ENCODE measurements around the gene PRMT5.

Gene PRMT5

GRCh38 chr14:22872833-22873520 lies 56.2 kb downstream of the PRMT5 start:
- in situ Hi-C loops (cut with HindIII; ENCODE audit: low sequenced_read_pairs) = no loop called here
- no peak for DNase-seq (ENCODE audit: low read depth)

GRCh38 chr14:22872033-22872832 lies 56.9 kb downstream of the PRMT5 start:
- H3K4me3 ChIP-seq (ENCODE audit: low read depth, low read length) = peak overlapping the region; percentile 87
- peak; percentile 99 for TF ChIP-seq CTCF (IDR thresholded peaks at IDR 0.05; ENCODE audit: low read depth, low read length, missing control alignments)
- in situ Hi-C loops (cut with HindIII; ENCODE audit: low sequenced_read_pairs) = no loop called here
- peak; percentile 62 for DNase-seq (ENCODE audit: low read depth)

More at GRCh38 chr14:22872833-22873520, 56.2 kb downstream of the PRMT5 start:
- TF ChIP-seq CTCF (IDR thresholded peaks at IDR 0.05; ENCODE audit: low read depth, low read length, missing control alignments) = no peak
- peak overlapping the region; percentile 87 for H3K4me3 ChIP-seq (ENCODE audit: low read depth, low read length)

- no peak for DNase-seq (ENCODE audit: low read depth)
- in situ Hi-C loops (cut with HindIII; ENCODE audit: low sequenced_read_pairs) = no loop called here
- H3K4me3 ChIP-seq (ENCODE audit: low read depth, low read length) = peak within 1 kb of the TSS; percentile 87
- no peak for TF ChIP-seq CTCF (IDR thresholded peaks at IDR 0.05; ENCODE audit: low read depth, low read length, missing control alignments)
Measured at GRCh38 chr14:22871224-22872032, 57.7 kb downstream of the PRMT5 start, which contains the start of gene LRP10. TSS of gene LRP10 (plus strand) at chr14:22871740. CDS start at chr14:22872304, 564 bp downstream.

GRCh38 chr14:22870811-22871223 lies 58.4 kb downstream of the PRMT5 start:
- no peak for TF ChIP-seq CTCF (IDR thresholded peaks at IDR 0.05; ENCODE audit: low read depth, low read length, missing control alignments)
- in situ Hi-C loops (cut with HindIII; ENCODE audit: low sequenced_read_pairs) = no loop called here
- H3K4me3 ChIP-seq (ENCODE audit: low read depth, low read length) = peak overlapping the region; percentile 87
- DNase-seq (ENCODE audit: low read depth) = no peak

Measured in astrocyte of the cerebellum (primary cell).